NCI-H146 treated with DMSO at 0.1 percent for 48 hours (cell line): Measurements from ENCODE around the gene CCNK.

ENCODE experiments used
- DNase-seq: peaks from one replicate; lab custom pipeline; 2025; ENCODE audit not compliant: unreplicated experiment; lab: John Stamatoyannopoulos, UW

CCNK gene

GRCh38 chr14:99480917-99481744 lies at the start of gene CCNK:
Gene CCNK, plus strand, starts transcription at chr14:99481409. Its CDS starts 11,269 bp downstream, at chr14:99492678.
- DNase-seq = peak; percentile 96

GRCh38 chr14:99431986-99432385 lies 49.2 kb upstream of the CCNK start:
- DNase-seq = no peak

GRCh38 chr14:99432485-99432884 lies 48.7 kb upstream of the CCNK start:
- DNase-seq = no peak

- DNase-seq = no peak
These were observed 45.9 kb upstream of the CCNK start for GRCh38 chr14:99435327-99435726.

- no peak for DNase-seq
These were observed 44.7 kb upstream of the CCNK start for GRCh38 chr14:99436247-99437180.

- no peak for DNase-seq
These were observed 43.5 kb upstream of the CCNK start for GRCh38 chr14:99437706-99438105.

GRCh38 chr14:99440278-99440677 lies 40.9 kb upstream of the CCNK start:
- DNase-seq = no peak

GRCh38 chr14:99441157-99441870 lies 39.9 kb upstream of the CCNK start:
- no peak for DNase-seq

- DNase-seq = no peak
These were observed 39.3 kb upstream of the CCNK start for GRCh38 chr14:99441918-99442317.

- DNase-seq = no peak
These were observed 35.3 kb upstream of the CCNK start for GRCh38 chr14:99445931-99446330.

GRCh38 chr14:99447739-99448138 lies 33.5 kb upstream of the CCNK start:
- no peak for DNase-seq

- DNase-seq = no peak
These were observed 30.9 kb upstream of the CCNK start for GRCh38 chr14:99450266-99450665.

GRCh38 chr14:99451234-99451633 lies 30.0 kb upstream of the CCNK start:
- no peak for DNase-seq

GRCh38 chr14:99452968-99453367 lies 28.2 kb upstream of the CCNK start:
- DNase-seq = no peak

GRCh38 chr14:99454246-99454645 lies 27.0 kb upstream of the CCNK start:
- no peak for DNase-seq

GRCh38 chr14:99459481-99460100 lies 21.6 kb upstream of the CCNK start:
- DNase-seq = no peak

GRCh38 chr14:99460793-99461192 lies 20.4 kb upstream of the CCNK start:
- no peak for DNase-seq

- no peak for DNase-seq
These were observed 19.7 kb upstream of the CCNK start for GRCh38 chr14:99461411-99462085.

GRCh38 chr14:99462210-99462609 lies 19.0 kb upstream of the CCNK start:
- DNase-seq = no peak

- no peak for DNase-seq
These were observed 17.2 kb upstream of the CCNK start for GRCh38 chr14:99463974-99464373.
